Fibroblast of skin of abdomen (primary cell): ENCODE measurements around the gene ID3. TPM values are rescaled to one million over a fixed set of nuclear protein-coding genes. Genes with fewer than 3 reads are reported as not detected.

Source experiments
- DNase-seq: peaks from one replicate; pipeline ENCODE4 v3.0.0-alpha.2; 2013
- polyA plus RNA-seq, 2 experiments: library from polyadenylated mRNA; unstranded; fragments of 120-200 nt; gene quantifications; one replicate each; pipeline ENCODE4 v1.2.1, GENCODE V29; 2013; ENCODE audit not compliant: insufficient read length in 2 of 2

Gene ID3, protein sequence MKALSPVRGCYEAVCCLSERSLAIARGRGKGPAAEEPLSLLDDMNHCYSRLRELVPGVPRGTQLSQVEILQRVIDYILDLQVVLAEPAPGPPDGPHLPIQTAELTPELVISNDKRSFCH
- 150 TPM for polyA plus RNA-seq (2013, experiment 1 of 2; ENCODE audit: insufficient read length)
- 151 TPM for polyA plus RNA-seq (2013, experiment 2 of 2; ENCODE audit: insufficient read length)

DNA sequence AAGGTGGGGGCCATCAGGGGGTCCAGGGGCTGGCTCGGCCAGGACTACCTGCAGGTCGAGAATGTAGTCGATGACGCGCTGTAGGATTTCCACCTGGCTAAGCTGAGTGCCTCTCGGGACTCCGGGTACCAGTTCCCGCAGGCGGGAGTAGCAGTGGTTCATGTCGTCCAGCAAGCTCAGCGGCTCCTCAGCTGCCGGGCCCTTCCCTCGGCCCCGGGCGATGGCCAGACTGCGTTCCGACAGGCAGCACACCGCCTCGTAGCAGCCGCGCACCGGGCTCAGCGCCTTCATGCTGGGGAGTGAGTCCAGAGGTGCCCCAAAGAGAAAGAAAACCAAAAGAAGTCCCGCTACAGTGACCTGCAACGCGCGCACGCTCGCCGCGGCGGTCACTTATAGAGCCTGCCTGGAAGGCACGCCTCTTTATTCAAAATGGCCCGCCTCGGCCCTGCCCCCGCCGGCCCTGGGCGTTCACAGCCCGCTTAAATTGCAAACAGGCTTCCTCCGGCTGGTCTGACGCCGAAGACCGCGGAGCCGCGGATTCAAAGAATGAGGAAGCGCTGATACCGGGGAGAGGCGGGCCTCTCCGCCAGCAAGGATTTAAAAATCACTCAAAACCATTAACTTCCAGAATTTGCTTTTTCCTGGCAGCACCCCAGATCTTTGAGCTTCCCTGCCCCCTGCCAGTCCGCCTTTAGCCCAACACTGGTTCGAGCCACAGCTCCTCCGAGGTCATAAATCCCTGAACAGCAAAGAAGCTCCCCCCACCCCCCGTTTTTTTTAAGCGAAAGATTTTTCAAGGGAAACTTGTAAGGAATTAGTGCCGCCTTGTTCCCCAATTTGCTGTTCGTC is at the start of gene ID3:
Gene ID3 (minus strand): TSS at position 366 of the 849 bp plus-strand sequence. CDS start 75 bp downstream, at position 291.
- DNase-seq, result peak; percentile 99

DNA sequence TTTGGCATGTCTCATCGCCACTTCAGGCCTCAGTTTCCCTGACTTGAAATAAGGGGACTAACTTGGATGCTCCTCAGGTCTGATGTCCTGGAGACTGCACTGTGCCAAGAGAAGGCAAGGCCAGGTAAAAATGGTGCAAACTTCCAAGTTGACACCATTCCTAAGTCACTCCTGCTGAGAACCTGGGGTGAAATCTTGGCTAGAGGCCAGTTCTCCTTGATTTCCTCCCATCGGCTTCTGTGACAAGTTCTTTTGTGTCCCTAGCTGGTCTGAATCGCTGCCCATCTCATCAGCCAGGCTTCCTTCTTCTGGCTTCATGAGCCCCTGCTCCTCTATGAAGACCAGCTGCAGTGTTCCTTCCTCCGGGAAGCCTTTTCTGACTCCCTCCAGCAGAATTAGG is 48.6 kb upstream of the ID3 start:
- no peak for DNase-seq

DNA sequence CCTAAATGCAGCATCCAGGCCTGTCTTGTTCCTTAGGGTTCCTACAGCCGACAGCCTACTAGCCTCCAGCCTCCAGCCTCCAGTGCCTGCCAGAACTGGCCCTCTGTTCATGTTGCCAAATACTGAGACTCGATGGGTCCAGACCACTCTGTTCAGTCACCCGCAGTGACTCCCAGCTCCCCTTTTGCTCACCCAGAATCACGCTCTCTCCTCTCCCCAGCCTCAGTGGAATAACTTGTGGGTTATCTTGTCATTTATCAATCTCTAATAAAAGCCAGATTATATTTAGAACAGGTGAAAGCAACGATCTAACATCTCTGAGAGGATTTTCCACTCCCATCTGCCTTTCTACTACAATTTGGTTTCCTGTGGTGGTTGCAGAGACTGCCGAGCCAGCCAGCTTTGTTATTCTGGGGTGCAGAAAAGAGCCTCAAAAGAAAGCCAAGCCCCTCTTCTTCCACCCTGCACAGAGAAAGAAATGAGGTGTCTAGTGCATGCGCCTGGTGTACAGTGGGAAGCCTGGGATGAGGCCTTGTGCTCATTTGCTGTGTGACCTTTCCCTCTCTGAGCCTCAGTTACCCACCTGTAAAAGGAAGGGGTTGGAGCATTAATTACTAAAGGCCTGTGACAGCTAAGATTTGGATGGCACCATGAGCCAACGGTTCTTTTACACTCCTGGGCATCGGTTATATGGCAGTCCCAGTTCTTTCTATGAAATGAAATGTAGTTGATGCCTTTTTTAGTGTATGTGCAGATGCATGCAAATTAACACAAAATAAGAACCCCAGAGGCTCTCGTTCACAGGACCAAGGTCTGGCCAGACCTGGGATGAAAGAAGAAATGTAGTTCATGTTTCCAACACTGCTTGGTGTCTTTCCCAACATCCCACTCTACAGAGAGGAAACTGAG is 42.9 kb upstream of the ID3 start:
- DNase-seq, result no peak

DNA sequence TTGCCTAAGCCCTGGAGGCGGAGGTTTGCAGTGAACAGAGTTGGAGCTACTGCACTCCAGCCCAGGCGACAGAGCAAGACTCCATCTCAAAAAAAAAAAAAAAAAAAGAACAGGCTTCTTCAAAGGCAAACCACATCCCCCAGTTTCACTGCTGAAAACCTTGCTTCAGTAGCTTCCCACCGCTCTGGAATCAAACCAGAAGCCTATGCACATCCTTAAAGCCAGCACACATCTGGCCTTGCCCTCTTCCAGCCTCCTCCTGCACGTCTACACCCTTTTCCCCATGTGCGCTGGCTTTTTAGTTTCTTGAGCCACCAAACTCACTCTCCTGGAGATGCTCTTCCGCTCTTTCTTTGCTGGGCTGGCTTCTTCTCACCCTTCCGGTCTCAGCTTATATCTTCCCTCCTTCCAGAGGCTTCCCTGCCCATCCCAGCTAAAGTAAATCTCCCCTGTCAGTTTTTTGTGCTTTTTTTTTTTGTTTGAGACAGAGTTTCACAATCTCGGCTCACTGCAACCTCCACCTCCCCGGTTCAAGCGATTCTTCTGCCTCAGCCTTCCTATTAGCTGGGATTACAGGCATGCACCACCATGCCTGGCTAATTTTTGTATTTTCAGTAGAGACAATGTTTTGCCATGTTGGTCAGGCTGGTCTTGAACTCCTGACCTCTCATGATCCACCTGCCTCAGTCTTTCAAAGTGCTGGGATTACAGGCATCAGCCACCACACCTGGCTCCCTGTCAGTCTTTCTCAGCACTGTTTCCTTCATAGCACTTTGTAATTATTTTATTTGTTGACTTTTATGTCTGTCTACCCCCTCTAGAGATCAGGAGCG is 42.0 kb upstream of the ID3 start:
- DNase-seq, result no peak

DNA sequence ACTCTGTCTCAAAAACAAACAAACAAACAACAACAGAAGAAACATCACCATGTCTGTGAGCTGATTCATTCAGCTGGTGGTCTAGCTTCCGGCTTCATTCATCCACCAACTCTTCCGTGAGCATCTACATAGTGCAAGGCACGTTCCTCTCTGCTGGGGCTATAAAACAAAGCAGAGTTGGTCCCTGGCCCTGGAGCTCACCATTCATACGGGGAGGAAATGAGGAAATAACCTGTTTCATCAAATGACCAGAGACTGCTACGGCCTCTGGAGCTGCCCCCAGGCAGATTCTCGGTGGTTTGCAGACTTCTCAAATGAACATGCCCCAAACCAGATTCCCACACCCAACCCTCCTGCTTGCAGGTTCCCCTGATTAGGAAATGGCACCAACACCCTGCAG is 41.0 kb upstream of the ID3 start:
- DNase-seq, result no peak

DNA sequence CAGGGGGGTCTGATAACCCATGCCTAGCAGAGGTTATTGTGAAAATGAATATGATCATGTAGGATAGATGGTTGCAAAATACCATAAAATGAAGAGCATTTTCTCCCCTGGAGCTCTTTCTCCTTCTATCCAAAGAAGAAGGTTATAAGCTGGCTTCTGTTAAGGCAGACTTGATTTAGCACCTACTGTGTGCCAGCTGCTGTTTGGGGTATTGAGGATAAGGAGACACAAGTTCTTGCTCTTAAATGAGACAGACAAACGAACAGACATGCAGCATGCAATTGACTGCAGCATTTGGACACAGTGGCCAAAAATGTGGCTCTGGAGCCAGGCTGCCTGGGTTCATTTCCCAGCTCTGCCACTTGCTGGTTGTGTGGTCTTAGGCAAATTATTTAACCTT is 39.8 kb upstream of the ID3 start:
- DNase-seq, result no peak

DNA sequence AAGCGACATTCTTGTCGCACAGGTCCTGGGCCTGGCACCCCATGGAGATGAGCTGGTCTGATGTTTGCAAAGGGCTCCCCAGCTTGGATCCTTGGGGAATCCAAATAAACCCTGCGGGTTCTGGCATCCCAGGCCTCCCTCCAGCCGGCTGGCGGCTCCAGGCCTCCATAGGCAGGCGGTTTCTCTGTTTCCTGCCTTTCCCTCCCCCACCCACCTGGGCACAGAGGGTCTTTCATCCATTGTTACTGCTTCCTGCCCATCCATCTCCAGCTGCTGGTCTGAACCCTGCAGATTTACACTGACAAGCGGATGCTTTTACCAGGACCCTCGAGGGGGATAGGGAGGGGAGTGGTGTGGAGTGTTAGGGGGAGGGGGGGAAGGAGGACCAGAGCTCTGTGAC is 39.1 kb upstream of the ID3 start:
- no peak for DNase-seq

DNA sequence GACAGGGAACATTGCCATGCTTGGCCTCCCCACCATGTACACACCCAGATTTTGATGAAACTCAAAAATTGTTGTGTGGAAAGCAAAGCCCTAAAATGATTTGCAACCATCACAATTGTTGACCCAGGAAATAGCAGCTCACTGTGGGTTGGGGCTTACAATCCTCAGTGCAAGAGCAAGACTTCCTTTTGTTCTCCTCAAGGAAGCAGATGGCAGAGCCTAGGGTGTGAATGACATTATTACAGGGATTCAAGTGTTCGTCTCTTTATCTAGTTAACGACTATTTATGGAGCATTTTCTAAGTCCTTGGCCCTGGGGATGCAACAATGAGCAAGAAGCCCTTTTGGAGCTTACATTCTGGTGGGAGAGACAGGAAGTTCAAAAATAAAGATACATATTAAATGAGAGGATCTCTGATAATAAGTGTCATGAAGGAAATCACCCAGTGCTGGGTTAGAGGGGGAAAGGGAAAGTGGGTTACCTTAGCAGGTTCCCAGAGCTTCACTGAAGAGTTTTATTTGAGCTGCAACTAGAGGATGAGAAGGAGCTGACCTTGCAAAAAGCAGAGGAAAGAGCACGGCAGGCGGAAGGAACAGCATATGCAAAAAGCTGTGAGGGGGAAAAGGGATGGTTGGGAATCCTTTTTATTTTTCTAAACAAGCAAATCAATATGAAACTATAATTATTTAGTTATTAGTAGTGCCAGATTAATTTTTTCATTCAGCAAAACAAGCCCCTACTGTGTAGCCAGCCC is 38.5 kb upstream of the ID3 start:
- no peak for DNase-seq

DNA sequence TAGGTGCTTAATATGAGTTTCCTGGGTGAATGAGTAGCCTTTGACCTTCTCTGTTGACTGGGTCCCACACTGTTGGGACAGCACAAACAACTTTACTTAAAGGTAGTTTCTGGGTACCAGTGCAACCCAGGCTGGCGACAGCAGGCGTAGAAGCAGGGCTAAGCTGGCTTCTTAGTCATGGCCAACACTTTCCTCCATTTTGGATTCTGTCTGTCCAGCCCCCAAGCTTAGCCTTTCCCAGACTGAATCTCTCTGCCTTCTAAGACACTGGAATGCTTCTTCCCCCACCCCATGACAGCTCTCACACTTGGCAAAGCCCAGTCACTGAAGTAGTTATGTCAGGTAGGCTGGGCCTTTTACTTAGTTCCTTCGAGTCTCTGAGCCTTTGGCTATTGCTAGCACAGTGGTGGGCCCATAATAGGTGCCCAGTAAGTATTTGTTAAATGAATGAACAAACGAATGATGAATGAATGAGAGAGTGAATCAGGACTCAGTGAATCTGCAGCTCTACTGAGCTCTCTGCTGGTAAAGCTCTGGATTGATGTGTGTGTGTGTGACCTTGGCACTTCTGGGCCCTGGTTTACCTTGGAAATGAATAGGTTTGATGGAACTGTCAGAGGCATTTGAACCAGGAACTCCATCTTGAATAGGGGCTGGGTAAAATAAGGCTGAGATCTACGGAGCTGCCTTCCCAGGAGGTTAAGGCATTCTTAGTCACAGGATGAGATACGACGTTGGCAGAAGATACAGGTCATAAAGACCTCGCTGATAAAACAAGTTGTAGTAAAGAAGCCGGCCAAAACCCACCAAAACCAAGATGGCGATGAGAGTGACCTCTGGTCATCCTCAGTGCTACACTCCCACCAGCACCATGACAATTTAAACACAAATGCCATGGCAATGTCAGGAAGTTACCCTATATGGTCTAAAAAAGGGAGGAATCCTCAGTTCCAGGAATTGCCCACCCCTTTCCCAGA is 37.4 kb upstream of the ID3 start:
- DNase-seq, result no peak

DNA sequence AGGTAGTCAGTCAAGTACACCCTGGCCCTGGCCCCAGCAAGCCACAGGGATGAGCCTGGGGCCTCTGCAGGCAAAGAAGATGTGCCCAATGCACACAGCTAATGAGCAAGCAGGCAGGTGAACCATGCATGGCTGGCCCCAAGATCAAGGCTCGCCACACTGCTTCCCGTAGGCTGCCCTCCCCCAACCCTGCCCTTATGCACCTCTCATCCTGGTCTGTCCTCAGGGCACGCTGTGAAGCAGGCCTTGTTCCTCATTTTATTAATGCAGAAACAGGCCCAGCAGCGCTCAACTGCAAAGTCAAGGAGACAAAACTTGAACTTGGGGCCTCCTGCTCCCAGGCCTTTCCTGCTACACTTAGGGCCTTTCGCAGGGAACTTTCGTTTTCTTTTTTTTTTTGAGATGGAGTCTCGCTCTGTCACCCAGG is 35.6 kb upstream of the ID3 start:
- no peak for DNase-seq

DNA sequence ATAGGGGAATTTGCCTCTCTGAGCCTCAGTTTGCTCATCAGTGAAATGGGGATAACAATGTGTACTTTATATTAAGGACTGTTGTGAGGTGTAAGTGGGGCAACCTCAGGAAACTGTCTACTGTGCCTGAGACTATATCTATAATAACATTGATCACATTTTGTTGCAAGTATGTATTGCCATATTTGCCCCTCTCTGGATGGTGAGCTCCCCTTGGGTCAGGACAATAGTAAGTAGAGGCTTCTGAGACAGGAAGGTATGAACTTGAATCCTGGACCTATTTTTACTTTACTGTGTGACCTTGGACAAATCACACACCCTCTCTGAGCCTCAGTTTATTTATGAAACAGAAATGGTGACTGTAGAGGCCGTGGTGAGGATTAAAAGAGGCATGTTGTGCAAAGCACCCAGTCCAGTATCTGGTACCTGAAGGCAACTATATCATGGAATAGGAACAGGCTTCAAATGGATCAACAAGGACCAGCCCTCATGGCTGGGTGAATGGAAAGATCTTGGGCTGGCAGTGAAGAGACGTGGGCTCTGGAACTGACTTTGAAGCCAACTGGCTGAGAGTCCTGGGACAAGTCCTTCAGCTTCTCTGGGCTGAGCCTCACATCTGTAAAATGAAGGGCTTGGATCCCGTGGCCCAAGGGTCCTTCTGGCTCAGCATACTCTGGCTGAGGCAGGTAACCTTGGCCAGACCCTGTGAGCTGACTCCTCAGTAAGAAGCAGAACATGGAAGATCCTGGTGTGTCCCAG is 35.0 kb upstream of the ID3 start:
- no peak for DNase-seq

DNA sequence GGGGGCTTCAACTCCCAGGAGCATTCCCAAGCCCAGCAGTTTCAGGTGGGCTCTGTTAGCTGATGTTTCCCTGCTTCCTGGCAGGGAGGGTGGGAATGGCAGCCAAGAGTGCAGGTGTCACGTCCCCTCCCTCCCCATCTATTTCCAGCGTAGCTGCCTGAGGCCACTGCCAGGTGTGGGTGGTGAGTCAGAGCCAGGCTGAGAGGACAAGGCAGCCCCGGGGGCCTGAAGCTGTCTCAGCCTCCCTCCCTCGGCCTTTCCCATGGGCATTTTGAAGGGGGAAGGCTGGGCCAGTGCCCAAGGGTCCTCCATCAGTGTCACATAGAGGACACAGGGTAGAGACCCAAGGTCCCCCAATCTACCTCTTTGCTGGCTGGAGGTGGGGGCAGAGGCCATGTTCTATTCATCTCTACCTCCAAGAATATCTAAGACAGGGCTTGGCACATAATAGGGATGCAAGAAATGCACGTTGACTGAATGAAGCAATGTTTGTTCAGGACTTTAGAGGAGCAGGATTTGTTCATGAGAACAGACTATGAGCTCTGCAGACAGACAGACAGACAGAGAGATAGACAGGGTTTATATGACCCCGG is 34.4 kb upstream of the ID3 start:
- no peak for DNase-seq

DNA sequence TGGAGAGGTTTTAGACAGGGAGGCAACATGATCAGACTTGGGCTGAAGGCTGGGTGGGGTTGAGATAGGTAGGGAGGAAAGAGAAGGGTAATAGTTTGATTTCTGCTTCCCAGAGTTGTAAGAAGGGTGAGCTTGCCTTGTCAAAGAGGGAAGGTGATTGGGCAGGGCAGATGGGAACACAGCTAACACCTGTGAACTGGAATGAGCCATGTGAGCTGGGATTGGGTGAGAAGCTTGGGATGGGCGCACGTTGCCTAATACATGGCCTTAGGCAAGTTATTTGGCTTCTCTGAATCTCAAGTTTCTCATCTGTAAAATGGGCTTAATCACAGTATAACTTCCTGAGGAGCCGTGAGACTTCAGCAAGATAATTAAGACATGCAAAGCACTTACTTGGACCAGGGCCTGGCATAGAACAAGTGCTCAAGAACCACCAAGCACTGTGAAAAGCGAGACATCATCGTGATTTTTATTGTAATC is 33.8 kb upstream of the ID3 start:
- no peak for DNase-seq

DNA sequence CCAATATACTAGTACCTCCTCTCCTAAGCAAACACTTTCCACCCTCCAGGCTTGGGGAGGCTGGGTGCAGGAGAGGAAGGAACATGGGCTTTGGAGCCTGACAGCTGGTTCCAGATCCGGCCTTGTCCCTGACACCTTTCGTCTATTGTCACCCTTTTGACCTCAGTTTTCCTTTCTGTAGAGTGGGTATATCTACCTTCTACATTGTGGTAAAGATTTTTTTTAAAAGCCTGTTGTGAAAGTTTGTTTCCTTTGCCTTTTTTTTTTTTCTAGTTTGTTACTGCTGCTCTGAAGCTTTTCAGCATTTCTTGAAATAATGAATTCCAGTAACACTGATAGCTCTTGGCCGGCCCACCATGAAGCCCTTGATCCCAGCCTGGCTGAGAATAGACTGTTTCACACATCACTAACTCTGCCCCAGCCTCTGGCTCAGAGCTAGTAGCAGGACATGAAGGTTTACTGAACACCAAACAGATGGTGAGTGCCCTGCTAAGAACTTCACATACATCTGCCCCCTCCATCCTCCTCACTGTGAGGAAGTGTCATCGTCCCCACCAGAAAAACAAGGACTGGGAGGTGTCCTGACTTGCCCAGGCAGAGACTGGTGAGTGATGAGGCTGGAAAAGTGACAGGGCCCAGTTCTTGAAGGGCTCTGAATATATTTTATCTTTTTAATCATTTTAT is 33.0 kb upstream of the ID3 start:
- DNase-seq, result no peak

DNA sequence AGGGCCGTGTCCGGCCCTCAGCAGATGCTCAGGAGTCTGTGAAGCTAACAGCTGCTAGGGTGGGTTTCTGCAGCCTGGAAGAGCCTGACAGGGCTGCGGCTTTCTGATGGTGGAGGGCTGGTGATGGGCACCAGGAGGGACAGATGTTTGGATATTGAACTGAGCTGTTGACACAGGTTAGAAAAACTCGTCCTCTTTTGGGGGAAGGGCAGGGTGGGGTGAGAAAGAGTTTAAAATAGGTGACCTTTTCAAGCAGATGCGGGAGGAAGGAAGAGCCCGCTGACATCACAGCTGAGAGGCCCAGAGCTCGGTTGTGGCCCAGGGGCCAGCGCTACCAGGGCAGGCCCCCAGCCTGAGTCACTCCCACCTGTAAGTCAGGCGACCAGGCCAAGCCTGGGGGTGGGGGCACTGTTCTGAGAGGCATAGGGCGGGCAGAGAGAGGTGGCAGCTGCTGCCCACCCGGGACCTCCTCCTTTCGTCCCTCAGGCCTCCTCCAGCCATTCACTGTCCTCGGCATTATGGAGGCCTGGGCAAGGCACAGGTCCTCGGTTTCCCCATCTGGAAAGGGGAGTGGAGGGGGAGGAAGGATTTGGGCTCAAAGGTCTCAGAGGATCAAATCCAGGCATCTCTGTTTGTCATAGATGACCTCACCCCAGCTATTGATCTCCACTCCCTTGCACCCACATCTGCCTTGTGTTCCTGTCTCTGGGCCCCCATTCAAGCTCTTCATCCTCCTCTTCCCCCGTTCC is 32.3 kb upstream of the ID3 start:
- DNase-seq, result no peak

DNA sequence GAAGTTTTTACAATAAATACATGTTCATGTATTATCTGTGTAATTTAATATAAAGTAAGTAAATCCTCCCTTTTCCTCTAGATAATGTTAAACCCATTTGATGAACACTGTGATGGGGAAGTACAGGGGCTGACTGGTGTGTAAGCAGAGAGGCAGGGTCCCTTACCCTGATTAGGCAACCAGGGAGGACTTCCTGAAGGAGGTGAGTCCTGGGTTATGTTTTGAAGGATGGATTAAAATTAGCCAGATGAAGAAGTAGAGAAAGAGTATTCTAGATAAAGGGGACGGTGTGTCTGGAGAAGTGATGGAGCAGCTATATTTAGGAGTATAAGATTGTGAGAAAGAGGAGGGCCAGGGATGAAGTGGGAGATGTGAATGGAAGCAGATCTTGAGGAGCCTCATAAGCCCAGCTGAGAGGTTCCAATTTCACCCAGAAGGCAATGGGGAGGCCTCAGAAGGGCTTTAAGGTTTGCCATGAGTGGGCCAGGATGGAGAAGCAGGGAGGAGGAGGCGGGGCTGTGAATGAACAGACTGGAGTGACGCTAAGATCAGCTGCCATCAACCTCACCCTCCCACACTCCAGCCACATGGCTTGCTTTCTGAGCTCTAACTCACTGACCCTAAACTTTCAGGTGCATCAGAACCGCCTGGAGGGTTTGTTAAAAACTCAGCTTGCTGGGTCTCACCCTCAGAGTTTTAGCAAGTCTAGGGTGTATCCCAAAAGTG is 30.9 kb upstream of the ID3 start:
- no peak for DNase-seq

DNA sequence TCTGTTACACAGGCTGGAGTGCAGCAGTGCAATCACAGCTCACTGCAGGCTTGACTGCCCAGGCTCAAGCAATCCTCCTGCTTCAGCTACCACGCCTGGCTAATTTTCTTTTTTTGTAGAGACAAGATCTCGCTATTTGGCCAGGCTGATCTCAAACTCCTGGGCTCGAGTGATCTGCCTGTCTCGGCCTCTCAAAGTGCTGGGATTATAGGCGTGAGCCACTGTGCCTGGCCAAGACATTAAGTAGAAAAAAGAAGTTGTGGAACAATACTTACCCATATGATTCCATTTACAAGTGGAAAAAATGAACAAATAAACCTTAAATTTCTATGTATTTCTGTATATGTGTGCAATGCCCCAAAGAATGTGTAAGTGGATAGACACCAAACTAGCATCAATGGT is 30.3 kb upstream of the ID3 start:
- DNase-seq, result no peak
